ENCODE measurements around the gene ZFP28. TPM values are rescaled to one million over a fixed set of nuclear protein-coding genes. Genes with fewer than 3 reads are reported as not detected.

ZFP28 gene
- total RNA-seq = 9.2 and 10.2 TPM in 2 replicates

GRCh38 chr19:56538761-56539263 lies at the start of gene ZFP28:
Gene ZFP28, plus strand, starts transcription at chr19:56538948. Its CDS starts 71 bp downstream, at chr19:56539019.

GRCh38 chr19:56507446-56508289 lies 31.1 kb upstream of the ZFP28 start, which contains the start of gene ZNF471:
Gene ZNF471, plus strand, starts transcription at chr19:56507855. Its CDS starts 3,717 bp downstream, at chr19:56511572.

GRCh38 chr19:56567274-56568120 lies 28.7 kb downstream of the ZFP28 start, which contains the start of gene ZNF470:
Gene ZNF470, plus strand, starts transcription at chr19:56567468. Its CDS starts 2,844 bp downstream, at chr19:56570312.

GRCh38 chr19:56594783-56595547 lies 56.2 kb downstream of the ZFP28 start, which contains the start of gene ZNF71:
Gene ZNF71, plus strand, starts transcription at chr19:56595302. Its CDS starts 6,257 bp downstream, at chr19:56601559.

Other genes starting within 250 kb of the ZFP28 start
- gene ZSCAN5A, start 224.1 kb upstream of the ZFP28 start, total RNA-seq = 5.2 and 8.9 TPM in 2 replicates
- 3.1 TPM in 2 replicates for gene ZNF582, start 145.4 kb upstream of the ZFP28 start, total RNA-seq
- gene ZNF583, start 134.6 kb upstream of the ZFP28 start, total RNA-seq = 3.9 and 4.7 TPM in 2 replicates
- gene ZNF667, start 61.6 kb upstream of the ZFP28 start, total RNA-seq = 7.8 and 12.9 TPM in 2 replicates
- 6.7 and 7.1 TPM in 2 replicates for gene ZNF471, start 31.1 kb upstream of the ZFP28 start, total RNA-seq
- gene ZNF470, start 28.5 kb downstream of the ZFP28 start, total RNA-seq = 8.5 and 9.5 TPM in 2 replicates
- 8.1 and 10.9 TPM in 2 replicates for gene ZNF71, start 56.4 kb downstream of the ZFP28 start, total RNA-seq
- 0.13 TPM in 1 of 2 replicates, not detected in the other for gene SMIM17, start 104.2 kb downstream of the ZFP28 start, total RNA-seq
- 0.65 and 1.3 TPM in 2 replicates for gene ZNF835, start 132.8 kb downstream of the ZFP28 start, total RNA-seq

Data from smooth muscle cell of the pulmonary artery (primary cell).